ENCODE measurements around the gene SDF2L1.
"Not testable (repeated sequence)": the region's sequence is repeated elsewhere in the genome, so short reads cannot be mapped to it uniquely, and the experiment has no call there.

SDF2L1 gene

GRCh38 chr22:21641789-21642583 is at the start of gene SDF2L1:
Gene SDF2L1, plus strand, starts transcription at chr22:21642302. Its CDS starts 35 bp downstream, at chr22:21642337.
- DNase-seq = peak; percentile 89

- no peak for DNase-seq
Measured at GRCh38 chr22:21592422-21592821, 49.7 kb upstream of the SDF2L1 start.

- no peak for DNase-seq
Measured at GRCh38 chr22:21593406-21594232, 48.5 kb upstream of the SDF2L1 start.

GRCh38 chr22:21594865-21595452 is 47.1 kb upstream of the SDF2L1 start:
- DNase-seq = no peak

- DNase-seq = not testable (repeated sequence)
Measured at GRCh38 chr22:21596356-21597135, 45.6 kb upstream of the SDF2L1 start.

- DNase-seq = no peak
Measured at GRCh38 chr22:21598302-21598701, 43.8 kb upstream of the SDF2L1 start.

- DNase-seq = no peak
Measured at GRCh38 chr22:21599053-21599893, 42.8 kb upstream of the SDF2L1 start.

GRCh38 chr22:21602579-21602978 is 39.5 kb upstream of the SDF2L1 start:
- no peak for DNase-seq

- DNase-seq = no peak
Measured at GRCh38 chr22:21603973-21604372, 38.1 kb upstream of the SDF2L1 start.

- DNase-seq = no peak
Measured at GRCh38 chr22:21605887-21606564, 36.1 kb upstream of the SDF2L1 start.

GRCh38 chr22:21606775-21607174 is 35.3 kb upstream of the SDF2L1 start:
- DNase-seq = no peak

- not testable (repeated sequence) for DNase-seq
Measured at GRCh38 chr22:21609556-21610157, 32.4 kb upstream of the SDF2L1 start.

- no peak for DNase-seq
Measured at GRCh38 chr22:21611210-21611977, 30.7 kb upstream of the SDF2L1 start.

GRCh38 chr22:21612858-21613257 is 29.2 kb upstream of the SDF2L1 start:
- DNase-seq = no peak

GRCh38 chr22:21613553-21614233 is 28.4 kb upstream of the SDF2L1 start:
- DNase-seq = no peak

- DNase-seq = no peak
Measured at GRCh38 chr22:21615731-21616130, 26.4 kb upstream of the SDF2L1 start.

GRCh38 chr22:21617337-21617736 is 24.8 kb upstream of the SDF2L1 start:
- DNase-seq = not testable (repeated sequence)

GRCh38 chr22:21621025-21621424 is 21.1 kb upstream of the SDF2L1 start:
- no peak for DNase-seq

Measured in RPMI8226 (cell line).